HG02884 (cell line): ENCODE results near the gene COL3A1.

Experiments used
- ATAC-seq: cut with Tn5 transposase; IDR thresholded peaks from one replicate; pipeline ENCODE4 v1.9.1; 2021; ENCODE audit warnings: mild to moderate bottlenecking, moderate library complexity; ENCODE audit not compliant: unreplicated experiment

The COL3A1 gene

DNA sequence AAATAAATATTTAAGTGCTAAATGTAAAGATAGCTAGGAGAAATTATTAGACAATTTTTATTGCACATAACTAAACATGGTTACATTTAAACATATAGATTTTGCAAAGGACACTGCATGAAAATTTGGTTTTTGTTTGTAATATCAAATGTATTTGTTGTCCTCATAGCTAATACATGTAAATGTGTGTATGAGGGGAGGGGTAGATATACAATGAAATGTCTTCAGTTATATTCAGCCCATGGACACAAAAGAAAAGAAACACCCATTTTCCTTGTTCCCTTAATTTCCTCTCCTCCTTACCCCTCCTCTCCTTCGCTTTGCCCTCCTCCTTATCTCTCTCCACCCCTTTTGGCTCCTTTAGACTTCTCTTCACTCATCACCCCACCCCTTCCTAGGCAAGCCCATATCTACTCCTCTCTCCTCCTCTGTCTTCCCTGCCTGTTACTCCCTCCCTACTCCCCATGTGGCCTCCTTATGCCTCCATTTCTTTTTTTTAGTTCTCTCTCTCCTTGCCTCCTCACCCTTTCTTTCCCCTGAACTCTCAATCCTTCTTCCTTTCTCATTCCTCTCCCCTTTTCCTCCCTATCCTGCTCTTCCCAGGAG is 1.4 kb downstream of the COL3A1 start:
- no peak for ATAC-seq

DNA sequence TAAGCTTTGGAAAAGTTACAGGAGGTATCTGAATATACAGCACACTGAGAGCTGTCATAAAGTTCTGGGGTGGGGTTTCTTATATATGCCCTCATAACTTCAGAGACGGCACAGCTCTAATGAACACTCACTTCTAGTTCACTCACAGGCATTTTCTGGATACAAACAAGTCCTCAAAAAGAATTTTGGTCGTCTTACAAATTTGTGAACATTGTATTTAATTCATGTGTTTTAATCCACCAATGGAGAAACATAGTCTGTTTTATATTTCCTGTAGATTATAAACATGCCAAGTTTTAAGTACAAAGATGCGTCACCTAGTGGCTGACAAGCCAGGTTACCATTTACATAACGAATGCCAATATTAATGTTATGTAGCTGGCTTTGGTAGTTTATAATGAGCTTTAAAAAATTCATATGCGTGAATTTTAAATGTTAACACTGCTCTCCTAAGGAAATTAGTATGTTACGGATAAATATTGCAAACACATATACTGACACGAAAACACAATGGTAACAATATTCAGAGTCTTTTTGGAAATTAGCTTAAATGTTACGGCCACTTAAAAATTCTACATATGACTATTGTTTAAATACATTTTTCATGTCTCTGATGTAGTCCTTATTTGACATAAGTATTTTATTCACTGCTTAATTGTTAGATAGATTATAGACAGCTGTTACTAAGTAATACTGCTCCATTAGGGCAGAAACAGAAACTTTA is 2.5 kb downstream of the COL3A1 start:
- no peak for ATAC-seq

DNA sequence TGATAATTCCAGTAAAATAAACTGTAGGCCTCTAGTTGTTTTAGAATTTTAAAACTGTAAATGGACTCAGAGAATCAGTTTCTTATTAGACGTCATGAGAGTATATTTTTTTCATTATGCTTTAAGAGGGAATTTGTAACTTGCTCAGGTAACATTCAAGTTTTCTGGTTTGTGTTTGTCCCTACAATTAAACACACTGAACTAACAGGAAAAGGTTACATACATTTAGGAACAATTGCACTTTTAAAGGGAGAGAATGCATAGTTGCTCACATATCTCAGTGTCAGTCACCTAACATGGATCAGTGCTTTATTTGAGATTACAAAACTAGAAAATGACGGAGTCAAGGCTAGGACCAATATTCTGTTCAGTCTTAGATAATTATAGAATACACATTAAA is 3.1 kb downstream of the COL3A1 start:
- ATAC-seq: no peak

DNA sequence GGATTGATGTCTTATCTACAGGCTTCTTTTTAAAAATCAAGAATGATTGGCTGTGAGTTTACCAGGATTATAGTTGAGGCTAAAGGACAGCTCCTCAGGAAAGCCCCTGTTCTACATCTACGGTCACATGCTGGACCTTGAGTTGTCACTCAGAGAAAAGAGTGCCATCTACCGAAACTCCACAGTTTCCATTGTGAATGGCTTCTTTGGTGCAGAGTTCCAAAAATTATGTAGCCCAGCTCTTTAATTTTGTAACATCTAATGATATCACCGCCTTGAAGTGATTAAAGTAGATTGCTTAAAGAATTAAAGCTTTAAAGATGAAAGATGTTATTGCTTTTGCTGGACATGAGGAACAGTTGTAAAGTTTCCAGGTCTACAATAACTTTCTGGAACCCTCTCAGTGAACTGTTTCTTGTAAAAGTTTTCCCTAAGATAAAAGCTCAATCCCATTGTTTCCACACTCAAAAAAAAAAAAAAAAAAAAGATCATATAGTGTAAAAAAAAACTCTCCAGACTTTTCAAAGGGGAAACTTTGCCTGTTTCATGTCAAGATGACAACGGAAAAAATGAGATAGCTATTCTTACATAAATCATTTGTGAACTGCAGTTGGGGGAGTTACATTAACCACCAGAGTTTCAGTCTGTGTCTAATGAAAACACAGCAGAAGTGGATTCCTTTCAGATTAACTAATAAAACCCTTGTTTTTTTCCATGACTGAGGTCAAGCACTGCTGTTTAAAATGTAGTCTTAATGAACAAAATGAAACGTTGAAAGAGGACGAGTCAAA is 4.3 kb downstream of the COL3A1 start:
- ATAC-seq: peak; percentile 90

DNA sequence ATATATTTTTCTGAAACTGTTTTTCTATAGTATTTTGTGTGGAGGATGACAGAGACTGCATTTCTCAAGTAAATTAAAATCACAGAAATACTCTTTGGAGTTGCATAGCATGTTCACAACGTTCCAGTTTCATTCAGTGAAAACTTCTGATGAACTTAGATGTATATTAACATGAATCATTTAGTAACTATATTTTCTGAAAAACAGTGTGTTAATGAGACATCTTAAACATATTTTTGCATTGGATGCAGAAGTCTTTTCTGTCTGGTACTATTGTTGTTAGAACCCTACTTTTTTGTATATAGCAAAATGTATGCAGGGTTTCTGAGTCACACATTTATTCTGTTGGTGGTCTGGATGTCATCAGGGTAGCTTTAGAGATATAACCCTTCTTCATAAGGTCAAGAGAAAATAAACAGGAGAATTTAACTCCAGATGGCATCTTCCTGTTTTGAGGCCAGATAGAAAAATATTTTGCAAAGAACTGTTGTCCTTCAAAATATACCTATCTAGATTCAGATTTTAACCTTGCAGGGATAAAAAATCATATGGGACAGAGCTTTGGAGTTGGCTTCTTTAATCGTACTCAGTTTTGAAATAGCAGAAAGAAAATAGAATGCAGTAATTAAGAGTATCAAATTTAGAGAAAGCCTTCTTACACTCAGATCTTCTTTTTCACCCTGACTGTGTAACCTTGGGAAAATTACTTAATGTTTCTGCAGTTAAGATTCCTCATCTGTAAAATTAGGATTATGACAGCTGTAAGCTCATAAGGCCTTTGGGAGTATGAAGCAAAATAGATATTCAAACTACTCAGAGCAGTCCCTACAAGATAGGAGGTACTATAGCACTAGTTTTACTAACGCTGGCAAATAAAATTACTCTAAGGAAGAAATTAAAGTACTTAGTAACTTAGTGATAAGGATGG is 5.3 kb downstream of the COL3A1 start:
- ATAC-seq: peak; percentile 5

DNA sequence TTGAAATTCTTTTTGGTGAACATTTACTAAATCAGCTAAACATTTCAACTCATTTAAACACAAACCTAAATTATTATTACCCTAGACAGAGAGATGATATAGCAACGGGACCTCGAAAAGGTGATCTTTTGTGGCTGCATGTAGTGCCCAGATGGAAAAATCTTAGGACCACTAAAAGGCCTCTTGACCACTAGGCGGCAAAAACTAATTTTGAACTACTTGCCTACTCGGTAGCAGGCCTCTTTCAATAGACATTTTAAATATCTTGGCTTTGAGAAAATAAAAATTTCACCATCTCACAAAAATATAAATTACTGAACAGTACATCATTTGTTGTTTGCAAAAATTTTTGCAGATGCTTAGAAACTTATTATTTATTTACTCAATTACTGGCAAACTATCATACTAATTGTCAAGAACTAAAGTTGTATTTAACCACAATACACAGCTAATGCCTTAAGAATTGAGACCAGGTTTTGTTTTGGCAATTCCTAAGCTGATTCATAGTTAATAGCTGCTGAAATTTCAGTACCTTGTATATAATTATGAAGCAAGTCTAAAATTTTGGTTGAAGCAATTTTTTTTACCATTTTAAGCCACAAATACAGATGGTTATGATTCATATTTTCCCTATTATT is 9.4 kb downstream of the COL3A1 start:
- no peak for ATAC-seq

DNA sequence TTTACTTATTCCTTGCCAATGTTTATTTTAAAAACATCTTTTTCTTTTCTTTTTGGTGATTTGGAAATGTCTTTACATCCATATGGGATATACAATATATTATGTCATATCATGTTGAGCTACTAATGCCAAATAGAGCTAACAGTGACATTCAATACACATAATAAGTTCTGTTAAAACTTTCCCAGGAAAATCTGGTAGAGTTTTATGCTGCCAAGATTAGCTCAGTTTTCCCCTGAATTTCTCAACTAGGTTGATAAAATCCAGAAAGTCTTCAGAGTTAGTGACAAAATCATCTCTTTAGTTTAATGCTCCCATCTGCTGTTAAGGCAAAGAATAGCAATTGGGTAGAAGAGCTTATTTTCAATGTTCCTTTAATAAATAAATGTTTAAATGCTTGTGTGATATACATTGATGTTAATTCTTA is 9.9 kb downstream of the COL3A1 start:
- ATAC-seq: no peak

DNA sequence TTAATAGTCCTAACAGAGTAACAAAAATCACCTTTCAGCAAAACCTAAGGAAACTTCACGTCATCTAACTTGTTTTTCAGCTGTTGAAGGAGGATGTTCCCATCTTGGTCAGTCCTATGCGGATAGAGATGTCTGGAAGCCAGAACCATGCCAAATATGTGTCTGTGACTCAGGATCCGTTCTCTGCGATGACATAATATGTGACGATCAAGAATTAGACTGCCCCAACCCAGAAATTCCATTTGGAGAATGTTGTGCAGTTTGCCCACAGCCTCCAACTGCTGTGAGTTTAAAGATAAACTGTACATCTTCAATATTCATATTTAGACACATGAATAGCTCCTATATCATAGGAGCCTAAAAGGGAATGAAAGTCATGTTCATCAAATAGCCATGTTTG is 10.5 kb downstream of the COL3A1 start:
- no peak for ATAC-seq

DNA sequence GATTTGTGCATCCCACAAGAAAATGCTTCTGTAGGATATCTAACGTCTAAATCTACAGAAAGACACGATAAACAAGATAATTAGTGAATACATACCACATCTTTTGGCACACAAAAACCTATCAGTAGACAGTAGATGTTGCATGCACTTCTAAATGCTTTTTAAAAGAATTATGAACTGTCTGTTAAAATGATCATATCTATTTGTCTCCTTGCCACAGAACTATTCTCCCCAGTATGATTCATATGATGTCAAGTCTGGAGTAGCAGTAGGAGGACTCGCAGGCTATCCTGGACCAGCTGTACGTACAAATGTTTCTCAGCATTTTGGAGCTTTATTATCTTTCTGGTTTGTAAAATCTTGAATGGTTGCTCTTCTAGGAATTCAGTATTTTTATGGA is 12.7 kb downstream of the COL3A1 start:
- no peak for ATAC-seq

DNA sequence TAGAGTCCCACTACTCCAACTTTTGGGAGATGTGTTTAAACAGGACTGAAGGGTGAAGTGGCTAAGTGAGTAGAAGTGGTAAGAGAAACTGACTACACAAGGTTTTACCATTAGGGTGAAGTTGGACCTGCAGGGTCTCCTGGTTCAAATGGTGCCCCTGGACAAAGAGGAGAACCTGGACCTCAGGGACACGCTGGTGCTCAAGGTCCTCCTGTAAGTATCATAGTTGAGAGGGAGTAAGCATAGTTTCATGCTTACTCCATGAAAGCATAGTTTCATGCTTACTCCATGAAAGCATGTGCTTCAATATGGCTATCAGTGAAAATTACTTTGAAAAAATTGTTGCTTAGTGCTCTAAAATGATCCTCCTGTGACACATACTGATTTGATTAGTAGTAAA is 19.1 kb downstream of the COL3A1 start:
- ATAC-seq: no peak

DNA sequence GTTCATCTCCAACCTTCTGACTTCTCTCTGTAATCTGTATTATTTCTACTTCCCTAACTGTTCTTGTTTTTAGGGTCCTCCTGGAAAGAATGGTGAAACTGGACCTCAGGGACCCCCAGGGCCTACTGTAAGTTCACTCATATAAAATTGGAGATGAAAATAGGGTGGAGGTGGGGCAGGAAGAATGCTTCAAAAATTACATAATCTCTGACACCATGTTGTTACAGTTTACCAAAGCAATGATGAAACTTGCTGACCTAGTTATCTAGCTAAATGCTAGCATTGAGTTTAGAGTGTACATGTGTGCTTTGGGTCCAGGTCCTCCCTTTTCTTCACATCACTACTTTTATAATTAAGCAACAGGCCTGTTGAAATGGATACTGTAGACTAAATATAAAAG is 23.1 kb downstream of the COL3A1 start:
- ATAC-seq: no peak

DNA sequence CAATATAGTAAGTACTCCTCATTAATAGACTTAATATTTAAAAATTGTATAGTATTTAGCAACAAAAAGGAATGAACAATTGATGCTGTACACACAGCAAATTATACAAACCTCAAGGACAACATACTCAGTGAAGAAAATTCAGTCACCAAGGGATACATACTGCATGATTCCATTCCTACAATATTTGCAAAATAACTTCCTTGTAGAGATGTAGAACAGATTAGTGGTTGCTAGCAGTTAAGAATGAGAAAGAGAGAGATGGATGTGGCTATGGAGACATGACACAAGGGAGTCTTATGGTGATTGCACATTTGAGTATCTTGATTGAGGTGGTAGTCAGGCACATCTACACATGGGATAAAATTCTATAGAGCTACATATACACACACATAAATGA is 26.0 kb downstream of the COL3A1 start:
- ATAC-seq: no peak

DNA sequence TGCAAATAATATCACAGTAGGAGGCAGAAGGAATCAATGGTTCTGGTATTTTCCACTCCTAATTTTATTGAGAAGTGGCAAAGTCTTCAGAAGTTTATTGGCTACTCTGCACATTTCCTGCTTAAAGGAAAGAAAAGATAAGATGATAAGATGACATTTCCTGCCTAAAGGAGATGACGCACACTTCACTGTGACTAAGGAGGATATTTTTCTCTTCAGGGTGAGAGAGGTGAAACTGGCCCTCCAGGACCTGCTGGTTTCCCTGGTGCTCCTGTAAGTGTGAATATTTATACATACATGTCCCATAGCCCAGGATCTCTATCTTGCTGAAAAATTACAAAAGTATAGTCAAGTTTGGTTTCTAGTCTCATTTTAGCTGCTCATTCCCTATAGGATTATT is 27.9 kb downstream of the COL3A1 start:
- no peak for ATAC-seq

DNA sequence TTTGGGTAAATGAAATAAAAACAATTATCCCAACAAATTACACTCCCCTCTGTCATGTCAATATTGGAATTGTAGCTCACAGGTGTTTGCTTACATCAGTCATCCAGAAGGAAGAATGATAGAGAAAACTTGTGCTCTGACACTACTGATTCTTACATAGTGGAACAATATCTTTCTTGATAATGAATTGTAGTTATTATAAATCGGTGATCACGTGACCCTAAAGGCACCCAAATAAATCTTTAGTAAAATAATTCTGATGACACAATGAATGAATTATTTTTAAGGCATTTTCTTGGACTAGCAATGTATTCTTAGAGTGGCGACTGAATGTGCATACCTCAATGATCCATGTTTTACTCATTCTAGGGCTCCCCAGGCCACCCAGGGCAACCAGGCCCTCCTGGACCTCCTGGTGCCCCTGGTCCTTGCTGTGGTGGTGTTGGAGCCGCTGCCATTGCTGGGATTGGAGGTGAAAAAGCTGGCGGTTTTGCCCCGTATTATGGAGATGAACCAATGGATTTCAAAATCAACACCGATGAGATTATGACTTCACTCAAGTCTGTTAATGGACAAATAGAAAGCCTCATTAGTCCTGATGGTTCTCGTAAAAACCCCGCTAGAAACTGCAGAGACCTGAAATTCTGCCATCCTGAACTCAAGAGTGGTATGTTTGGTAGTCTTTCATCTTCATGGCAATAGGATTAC is 34.5 kb downstream of the COL3A1 start:
- ATAC-seq: no peak

DNA sequence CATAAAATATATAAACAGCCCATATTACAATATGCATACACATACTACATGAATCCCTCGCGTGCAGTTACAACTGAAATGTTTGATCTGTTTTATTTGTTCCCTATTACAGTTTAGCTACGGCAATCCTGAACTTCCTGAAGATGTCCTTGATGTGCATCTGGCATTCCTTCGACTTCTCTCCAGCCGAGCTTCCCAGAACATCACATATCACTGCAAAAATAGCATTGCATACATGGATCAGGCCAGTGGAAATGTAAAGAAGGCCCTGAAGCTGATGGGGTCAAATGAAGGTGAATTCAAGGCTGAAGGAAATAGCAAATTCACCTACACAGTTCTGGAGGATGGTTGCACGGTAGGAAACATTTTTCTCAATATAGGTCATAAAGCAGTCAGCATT is 36.4 kb downstream of the COL3A1 start:
- no peak for ATAC-seq

DNA sequence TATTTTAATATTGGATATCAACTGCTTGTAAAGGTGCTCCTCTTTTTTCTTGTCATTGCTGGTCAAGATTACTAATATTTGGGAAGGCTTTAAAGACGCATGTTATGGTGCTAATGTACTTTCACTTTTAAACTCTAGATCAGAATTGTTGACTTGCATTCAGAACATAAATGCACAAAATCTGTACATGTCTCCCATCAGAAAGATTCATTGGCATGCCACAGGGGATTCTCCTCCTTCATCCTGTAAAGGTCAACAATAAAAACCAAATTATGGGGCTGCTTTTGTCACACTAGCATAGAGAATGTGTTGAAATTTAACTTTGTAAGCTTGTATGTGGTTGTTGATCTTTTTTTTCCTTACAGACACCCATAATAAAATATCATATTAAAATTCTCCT is 38.2 kb downstream of the COL3A1 start:
- ATAC-seq: no peak

DNA sequence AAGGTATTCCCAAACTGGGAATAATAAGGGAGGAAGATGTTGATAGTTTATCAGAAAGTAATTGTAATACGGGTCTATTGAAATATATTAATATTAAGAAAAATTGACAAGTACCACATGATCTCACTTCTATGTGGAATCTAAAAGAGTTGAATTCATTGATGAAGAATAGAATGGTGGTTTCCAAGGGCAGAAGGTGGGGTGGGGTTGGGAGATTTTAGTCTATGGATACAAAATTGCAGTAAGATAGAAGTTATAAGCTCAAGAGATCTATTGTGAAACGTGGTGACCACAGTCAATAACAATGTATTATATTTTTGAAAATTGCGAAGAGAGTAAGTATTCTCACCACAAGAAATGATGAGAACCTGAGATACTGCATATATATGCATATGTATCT is 38.9 kb downstream of the COL3A1 start:
- ATAC-seq: no peak

DNA sequence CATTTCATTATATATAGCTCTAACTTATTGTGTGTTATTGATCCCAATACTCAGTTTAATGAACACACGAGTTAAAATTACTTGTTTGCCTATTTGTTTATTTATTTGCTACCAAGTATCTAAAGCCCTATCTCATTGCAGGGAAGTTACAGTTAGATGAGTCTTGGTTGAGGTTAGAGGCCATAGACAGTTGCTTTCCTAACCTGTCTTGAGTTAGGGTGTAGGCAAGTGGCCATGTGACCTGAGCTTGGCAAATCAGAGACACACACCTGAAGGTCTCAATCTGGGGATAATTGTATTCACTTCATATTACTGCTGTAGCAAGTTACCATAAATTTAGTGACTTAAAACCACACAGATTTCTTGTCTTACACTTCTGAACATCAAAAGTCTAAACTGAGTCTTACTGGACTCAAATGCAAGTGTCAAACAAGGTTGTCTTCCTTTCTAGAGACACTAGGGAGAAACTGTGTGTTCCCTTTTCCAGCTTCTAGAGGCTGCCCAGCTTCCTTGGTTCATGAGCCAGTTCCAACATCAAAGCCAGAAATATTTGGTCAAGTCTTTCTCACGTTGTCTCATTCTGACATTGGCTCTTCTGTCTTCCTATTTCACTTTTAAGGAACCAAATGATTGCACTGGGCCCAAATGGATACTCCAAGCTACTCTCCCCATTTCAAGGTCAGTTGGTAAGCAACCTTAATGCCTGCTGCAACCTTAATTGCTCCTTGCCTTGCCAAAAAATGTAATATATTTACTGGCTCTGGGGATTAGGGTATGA is 39.7 kb downstream of the COL3A1 start:
- no peak for ATAC-seq

DNA sequence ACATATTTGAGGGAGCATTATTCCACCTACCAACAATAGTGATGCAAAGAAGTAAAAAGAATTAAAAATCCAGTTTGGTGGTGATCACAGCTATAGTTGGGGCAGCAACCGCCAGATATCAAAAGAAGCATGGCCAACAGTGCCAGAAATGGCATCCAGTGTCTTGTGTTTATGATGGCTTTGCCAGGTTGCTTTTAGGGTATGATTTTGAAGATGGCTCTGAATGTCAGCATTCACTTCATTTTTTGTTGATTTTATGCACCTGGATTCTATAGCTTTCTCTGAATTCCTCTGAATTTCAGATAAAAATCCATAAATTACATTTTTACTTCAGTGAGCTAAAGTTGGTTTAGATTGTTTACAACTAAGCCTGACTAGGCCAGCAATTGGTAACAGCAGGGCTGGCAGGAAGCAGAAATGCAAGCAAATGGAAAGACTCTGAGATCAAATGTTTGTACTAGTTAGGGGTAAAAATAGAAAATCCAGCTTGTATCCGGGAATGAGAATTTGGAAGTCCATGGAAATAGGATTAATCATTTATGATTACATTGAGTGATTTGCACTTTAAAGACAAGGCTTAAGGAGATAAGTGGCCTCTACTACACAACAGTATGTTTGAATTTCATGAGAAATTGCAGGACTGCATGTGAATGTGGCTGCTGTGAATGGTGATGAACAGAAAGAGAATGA is 40.4 kb downstream of the COL3A1 start:
- ATAC-seq: no peak
